Dermis blood vessel endothelial cell (primary cell): ENCODE data around the gene FAM163B. TPM values are rescaled to one million over a fixed set of nuclear protein-coding genes. Genes with fewer than 3 reads are reported as not detected.

Experiments
- DNase-seq: peaks from one replicate; pipeline ENCODE4 v3.0.0; 2010
- total RNA-seq: library from RNA; depleted of rRNA; stranded (reverse); fragments of >200 nt; gene quantifications from 2 replicates; pipeline ENCODE4 v1.2.3, GENCODE V29; 2014

FAM163B gene
- total RNA-seq, 1 donor from 2014 or later = not detected

DNA sequence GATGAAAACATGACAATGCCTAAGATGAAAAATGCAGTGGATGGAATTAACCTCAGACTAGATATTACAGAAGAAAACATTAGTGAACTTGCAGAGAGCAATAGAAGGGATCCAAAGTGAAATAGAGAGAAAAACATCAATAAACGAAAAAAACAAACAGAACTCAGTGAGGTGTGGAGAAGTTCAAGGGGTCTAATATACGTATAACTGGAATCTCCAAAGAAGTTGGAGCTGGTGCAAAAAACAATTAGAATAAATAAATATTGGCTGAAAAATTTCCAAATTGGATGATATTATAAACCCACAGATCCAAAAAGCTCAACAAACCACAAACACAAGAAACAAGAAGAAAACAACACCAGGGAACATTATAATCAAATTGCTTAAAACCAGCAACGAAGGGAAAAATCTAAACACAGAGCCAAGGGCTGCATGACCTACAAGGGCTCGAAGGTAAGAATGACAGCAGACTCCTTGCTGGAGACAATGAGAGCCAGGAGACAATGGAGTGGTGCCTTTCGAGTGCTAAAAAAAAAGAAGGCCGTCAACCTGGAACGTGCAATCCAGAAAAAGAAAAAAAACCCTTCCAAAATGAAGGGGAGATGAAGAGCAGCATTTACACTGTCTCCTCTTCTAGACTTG is 11.8 kb downstream of the FAM163B start:
- peak; percentile 16 for DNase-seq

DNA sequence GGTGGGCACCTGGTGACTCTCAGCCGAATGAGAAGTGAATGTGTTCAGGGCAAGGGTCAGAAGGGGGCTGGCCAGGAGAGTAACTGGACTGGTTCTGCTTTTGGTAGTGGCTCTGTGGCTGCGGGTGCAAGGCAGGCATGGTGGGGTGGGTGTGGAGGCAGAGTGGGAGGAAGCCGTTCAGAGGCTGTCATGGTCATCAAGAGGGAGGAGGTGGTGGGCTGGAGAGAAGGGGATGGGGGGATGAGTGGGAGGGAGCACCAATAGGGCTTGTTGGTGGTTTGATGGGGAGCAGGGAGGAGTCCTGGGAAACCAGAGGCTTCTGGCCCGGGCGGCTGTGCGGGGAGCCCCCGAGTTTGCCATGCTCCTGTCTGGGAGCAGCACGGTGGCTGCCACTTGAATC is 13.3 kb downstream of the FAM163B start:
- no peak for DNase-seq

DNA sequence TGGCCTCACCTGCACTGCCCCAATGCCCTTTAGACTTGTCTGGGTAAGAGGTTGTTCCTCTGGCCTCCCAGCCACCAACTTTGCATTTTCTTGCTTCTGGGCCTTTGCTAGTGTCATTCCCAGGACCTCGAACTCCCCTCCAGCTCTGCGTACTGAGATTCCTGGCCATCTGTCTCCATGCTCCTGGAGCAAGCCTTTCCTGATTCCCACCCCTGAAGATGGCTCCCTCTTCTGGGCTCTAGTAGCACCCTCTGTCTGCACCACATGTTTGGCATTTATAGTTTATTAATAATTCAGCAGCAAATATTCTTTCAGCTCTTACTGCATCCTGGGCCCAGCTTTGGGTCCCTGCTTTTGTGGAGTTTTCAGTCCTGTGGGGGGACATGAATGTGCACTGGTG is 14.9 kb downstream of the FAM163B start:
- DNase-seq = no peak

DNA sequence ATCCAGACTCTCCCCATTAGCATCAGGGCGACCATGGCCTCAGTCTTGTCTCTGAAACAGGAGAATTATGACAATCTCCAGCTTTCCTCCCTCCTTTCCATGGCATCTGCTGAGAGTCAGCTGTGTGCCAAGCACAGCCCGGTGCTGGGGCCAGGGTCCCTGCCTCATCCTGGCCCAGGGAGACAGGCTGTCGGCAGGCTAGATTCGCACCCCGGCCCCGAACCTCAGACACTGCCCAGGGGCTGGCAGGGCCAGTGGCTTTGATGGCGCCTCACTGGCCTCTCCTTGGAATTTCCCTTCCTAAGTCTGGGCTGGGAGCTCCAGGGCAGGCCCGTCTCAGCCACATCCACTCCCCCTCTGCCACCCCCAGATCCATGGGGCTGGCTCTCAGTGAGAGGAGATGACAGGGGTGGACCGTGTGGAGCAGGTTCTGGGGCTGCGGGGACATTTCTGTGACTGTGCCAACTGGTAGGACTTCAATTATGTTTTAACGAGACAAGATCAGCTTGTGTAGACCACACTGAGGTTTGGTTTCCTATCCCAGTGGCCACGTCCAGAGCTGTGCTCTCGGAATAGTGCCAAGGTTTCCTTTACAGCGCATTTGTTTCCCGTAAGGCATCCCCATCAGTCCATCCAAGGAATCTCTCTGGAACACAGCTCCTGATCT is 15.5 kb downstream of the FAM163B start:
- no peak for DNase-seq

DNA sequence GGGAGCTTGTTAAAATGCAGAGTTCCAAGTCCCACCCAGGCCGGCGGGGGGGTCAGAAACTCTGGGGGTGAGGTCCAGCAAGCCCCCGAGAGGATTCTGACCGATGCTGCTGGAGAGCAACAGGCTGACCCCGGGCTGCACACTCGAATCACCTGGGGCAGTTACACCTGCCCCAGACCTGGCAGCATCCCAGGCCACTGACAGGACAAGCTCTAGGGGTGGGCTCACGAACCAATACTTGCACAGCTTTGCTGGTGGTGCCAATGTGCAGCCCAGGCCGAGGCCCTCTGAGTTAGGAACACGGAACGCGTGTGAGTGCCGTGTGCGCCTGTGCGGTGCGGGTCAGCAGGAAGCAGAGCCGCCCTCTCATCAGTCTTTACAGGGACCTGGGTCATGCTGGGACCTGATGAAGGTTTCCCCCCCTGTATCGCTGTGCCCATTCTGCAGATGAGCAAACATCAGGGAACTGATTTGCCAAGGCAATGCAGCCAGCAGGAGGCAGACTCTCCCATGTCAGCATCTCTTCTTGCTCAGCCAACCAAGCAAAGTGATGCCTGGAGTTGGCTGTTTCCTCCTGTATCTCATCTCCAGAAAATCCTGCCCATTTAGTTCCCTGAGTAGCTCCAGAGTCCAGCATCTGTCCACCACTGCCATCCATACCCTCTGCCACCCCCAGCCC is 16.3 kb downstream of the FAM163B start:
- peak; percentile 9 for DNase-seq

DNA sequence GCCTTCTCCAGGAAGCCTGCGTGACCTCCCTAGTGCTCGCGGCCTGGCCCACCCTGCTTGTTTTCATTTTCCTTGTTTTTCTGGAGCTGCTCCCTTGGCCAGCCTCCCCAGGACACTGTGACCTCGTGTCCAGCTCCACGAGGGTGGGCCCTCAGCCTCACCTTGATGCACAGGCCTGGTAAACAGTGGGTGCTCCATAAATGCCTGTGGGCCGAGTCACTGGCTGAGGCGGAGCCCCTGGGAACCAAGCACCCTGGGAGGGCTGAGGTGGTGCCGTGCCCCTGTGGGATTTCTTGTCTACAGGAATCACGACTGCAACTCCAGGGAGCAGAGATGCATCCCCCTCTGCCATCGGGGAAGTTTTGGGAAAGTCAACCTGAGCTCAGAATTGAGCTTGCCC is 17.2 kb downstream of the FAM163B start:
- DNase-seq = no peak

DNA sequence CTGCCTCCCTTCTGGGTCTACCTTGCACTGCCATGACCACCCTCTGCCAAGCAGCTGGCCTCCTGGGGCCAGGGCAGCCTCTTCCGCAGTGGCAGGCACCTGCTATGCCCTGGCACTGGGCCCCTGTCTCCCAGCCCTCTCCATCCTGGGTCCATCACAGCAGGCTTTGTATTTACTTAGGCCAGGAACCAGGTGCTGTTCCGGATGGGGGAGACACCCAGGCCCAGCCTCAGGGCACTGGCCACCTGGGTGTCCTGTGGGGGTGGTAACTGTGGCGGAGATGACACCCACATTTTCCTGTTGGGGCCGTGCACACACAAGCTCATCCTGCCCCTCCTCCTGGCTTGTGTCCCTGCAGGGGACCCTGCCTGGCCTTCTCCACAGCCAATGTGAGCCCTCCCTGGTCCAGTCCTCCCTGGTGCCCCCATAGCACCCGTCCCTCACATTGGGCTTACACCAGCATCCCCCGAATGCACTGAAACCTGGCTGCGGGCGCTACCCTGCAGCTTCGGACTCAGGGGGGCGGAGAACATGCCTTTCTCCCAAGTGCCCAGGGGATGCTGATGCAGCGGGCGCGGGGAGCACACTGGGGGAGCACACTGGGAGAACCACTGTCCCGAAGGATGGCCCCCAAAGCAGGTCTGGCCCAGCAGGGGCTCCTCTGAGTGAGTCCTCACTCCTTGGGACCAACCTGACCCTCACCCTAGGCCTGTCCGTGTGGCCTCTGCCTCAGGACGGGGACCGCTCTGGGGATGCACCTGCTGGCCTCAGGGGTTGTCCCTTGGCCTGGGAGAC is 17.9 kb downstream of the FAM163B start:
- DNase-seq = no peak

DNA sequence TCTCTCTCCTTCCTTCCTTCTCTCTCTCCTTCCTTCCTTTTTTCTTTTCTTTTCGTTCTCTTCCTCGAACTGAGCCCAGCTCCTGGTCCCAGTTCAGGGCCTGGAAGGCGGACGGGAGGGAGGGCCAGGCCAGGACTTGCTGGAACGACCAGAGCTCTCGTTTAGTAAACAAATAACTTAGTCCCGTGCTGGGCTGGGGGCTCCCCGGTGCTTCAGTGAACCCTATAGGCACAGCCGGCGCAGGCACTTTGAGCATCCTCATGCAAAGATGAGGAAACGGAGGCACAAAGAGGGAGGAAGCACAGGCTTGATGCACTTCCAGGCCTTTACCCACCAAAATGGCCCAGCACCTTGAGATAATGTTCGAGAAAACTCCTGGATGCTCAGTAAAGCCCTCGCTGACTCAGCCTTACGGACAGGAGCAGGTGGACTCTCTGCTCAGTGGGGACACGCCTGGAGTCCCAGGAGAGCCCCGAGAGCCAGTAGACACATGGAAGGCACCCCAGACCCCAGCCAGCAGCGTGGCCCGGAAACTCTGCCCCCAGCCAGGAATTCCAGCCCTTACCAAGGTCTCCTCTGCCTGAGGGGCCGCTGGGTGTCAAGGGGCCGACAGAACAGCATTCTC is 18.8 kb downstream of the FAM163B start:
- DNase-seq = no peak

DNA sequence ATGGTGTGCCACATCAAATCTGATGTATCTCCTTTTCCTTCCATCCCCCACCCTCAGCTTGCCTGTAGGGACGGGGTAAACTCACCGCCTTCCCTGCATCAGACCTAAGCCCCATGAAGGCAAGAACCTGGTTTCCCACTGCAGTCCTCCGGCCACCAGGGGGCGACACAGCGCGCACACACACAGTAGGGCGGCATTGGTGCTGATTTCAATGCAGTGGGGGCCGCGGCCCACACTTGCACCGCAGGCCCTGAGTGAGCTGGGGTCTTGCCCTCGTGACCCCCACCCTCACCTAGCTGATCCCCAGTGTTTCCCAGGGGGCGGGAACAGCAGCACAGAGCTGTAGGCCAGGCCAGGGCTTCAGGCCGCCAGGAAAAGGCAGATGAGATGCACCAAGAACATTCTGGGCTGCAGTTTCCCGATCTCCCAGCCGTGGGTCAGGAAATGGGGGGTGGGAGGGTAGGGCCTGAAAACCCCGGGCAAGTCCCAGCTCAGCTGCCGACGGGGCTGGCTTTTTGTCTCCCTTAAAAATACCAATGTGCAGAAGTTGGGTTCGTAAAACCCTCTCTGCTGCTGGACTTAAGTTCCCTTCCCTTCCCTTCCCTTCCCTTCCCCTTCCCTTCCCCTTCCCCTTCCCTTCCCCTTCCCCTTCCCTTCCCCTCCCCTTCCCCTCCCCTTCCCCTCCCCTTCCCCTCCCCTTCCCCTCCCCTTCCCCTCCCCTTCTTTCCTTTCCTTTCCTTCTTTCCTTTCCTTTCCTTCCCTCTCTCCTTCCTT is 19.5 kb downstream of the FAM163B start:
- DNase-seq = no peak

DNA sequence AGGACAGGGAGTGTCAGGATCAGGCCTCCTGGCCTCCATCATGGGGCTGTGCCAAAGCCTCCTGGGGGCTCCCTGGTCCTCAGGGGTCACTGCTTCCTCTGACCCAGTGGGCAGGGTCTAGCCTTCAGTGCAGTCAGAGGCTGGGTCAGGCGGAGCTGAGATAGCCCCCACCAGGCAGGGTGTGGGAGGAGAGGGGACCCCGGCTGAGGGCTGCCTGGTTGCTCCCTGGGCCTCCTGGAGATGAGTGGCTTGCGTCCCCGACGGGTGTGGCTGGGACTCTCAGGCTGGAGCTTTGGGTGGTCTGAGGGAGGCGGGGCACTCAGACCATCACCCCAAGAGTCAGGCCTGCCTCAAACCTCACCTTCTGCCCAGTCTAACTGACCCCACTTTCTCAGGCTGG is 21.7 kb downstream of the FAM163B start:
- DNase-seq = no peak

DNA sequence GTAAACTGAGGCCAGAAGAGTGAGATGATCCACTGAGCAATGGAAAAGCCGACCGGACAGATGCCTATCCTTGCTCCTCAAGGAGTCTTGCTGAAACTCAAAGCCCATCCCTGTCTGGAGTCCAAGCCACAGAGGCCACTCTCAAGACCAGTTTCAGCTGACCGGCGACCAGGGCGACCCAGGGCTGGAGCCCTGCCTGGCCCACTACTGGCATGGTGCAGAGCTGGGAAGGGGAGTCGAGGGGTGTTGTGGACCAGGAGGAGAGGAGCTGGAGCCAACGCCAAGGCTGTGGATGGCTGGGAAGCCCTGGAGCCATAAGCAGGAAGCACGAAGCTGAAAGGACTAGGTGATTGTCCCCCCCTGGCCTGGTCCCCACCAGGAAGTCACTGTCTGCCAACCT is 22.1 kb downstream of the FAM163B start:
- no peak for DNase-seq

DNA sequence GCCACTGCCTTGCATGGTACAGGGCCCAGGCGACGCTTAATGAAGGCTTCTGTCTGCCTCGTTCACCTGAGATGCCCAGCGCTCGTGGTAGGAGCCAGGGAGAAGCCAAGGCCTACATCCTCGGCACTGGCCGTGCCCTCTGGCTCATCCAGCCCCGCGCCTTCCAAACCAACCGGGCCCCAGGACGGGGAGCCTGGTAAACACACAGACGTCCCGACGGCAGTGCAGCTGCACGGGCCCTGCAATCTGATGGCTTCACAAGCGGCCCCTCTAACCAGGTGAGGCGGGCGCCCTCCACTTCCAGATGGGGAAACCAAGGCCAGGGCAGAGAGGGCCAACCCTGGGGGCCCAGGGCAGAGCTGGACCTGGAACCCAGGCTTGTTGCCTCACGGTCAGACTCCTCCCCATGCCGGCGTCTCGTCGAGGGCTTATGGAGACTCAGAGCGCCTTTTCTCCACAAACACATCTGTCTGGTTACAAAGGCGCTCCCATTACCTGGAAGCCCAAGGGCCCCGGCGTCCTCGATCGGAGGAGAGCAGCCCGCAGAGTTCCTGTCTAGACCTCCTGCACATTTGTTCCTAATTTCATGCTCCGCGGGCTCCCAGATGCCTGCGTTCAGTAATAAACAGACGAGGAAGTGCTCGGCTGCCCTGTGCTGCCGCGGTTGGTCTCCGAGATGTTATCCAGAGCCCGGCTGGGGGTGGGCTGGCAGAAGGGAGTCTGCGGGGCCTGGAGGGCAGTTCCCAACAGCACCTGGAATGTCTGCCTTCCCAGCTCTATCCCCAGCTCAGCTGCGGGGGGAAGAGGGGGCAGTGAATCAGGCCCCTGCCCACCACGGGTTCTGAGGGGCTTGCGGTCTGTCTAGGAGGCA is 23.5 kb downstream of the FAM163B start:
- DNase-seq = no peak

DNA sequence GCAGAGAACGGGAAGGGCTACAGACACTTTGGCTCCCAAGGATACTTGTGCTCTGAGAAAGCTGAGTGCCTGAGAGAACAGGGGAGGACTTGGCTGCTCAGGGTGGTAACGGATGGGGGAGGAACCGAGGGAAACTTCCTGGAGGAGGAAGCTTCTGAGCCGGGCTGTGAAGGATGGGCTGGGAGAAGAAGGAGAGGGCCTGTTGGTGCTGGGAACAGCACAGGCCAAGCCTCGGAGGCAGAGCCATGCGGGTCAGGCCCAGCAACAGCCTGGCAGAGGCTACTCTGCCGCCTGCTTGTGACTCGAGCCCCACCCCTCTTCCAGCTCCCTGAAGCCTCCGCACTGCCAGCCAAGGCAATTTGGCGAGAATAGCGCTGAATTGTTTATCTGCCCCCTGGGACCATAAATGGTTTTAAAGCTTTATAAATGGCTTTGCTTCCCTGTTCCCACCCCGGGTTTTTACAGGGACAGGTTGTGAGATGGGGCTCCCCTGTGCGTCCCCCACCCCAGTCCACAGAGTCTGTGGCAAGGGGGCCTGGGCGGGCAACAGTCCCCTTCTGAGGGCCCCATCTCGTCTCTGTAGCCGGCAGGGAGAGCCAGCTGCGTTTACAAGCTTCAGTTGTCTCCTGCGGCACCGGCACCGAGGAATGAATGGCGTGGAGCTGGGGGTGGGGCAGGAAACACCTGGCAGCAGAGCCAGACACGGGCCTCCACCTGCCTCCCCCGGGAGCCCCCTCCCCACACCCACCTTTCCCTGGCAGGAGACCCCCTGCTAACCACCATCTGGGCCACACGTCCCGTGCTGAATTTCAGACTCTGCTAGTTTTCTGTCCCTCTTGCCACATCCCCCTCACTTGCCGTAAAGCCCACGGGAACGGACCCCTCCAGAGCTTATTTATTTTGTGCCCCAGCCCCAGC is 24.4 kb downstream of the FAM163B start:
- DNase-seq = no peak

DNA sequence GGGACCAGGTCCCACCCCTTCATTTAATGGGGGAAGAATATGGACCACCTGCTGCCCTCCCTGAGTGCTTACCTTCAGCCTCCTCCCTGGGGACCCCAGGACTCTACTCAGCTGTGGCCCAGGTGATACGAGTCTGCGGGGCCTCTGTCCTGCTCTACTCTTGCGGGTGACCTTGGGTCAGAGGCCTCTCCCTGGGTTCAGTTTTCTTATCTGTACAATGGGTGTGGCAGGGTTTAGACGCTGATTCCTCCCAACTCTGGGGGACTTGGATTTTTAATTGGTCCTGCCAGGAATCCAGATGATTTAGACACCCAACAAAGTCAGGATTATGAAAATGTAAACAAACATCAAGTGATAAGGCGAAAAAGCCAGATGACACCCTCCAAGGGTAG is 25.0 kb downstream of the FAM163B start:
- no peak for DNase-seq

DNA sequence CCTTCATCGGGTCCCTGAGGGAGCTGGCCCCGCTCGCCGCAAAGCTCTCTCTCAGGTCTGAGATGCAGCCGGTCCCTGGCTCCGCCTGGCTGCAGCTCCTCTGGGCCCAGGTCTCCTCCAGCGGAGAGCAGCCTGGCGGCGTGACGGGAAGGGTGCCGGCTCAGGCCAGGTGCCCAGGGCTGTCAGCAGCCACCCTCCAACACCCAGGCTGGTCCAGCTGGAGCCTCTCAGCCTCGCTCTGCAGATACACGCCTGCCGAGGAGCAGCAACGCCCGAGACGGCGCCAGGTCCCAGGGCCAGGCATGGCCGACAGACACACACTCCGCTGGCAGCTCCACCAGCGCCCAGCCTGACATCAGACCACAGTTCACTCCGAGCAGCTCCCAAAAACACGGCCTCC is 25.6 kb downstream of the FAM163B start:
- no peak for DNase-seq

DNA sequence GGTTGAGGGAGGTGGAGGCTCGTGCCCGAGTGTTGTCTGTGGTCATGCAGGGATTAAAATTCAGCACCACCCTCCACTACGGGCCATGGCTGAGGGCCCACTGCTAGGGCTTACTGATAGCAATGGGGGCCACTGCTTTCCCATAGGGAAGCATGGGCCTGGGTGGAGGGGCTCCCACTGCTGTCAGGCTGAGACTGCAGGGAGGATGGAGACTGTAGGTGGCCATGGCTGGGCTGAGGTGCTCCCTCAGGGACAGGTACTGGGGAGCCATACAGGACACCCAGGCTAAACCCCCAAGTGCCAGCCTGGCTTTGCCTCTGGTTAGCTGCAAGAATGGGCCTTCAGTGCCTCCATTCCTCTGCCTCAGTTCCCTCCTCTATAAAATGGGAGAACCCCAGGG is 26.1 kb downstream of the FAM163B start:
- no peak for DNase-seq

DNA sequence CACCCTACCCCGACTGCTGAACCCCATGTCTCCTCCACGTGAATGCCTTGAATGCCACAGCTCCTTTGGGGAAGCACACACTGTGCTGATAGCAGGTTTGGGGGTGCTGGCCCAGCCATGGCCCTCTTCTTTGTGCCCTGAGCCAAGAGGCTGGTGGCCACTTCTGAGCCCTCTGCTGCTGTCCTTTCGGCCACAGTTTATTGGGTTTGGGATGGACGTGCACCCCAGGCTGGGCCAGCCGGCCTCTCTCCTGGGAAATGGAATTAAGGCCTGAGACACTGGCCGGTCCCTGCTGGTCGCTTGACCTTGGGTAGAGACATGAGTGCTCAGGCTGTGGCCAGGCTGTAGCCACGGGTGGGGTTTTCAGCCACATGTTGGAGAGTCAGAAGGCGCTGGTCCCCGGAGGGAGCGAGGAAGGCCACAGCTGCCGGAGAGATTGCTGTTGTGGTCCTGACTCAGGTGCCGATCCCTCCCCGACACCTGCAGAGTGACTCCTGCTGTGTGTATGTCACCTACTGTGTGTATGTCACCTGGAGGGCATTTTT is 26.6 kb downstream of the FAM163B start:
- no peak for DNase-seq

DNA sequence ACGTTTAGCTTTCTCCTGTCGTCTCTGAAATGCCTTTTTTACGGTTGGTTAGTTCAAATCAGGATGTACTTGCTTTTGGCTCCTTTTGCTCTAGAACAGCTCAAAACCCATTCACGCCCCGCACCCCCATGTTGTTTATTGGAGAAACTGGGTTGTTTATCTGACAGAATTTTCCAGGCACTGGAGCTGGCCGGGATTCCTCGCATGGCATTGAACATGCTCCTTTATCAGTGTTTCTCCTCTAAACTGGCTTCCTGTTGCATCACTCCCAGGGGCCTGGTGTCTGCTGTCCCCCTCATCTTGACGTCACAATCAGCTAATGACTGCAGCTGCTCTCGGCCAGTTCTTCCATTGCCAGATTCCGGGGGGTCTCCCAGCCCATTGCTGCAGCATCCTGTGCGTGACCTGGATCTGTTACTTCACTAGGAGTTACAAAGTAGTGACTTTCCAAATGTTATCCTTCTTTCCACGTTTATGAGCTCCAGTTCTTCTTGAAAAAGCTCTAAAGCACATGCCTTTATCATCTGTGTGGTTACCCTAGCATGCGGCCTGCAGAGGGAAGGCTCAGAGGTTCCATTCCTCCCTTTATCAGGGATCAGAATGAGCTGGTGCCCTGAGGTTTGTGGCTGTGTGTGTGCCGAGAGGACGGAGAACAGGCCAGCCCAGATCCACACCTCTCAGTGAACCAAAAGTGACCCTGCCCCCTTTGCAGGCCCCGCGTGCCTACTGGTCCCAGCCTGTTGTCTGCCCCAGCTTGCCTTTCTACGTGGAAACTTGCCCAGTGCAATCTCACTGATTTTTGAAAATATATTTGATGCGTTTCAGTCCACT is 27.5 kb downstream of the FAM163B start:
- no peak for DNase-seq

DNA sequence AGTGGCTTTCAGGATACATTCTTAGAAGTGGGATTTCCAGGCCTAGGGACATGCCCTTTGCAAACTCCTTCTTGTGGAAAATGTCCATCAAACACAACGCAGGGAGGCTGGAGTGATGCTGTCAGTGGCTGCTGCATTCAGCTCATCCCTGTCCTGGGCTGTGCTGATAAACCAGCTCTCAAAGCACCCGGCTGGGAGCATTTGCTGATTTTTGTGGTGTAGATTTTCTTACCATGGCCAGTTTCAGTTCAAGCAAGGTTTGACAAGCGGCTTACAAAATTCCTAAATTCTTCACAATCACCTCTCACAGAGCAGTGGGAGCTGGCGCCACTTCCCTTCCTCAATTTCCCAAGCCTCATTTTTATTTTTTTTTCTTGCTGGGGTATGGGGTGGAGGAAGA is 28.2 kb downstream of the FAM163B start:
- DNase-seq = no peak
